NT2/D1 (cell line): Measurements from ENCODE around the gene PPP1CA.
A peak's percentile ranks its signal among the peaks of the same experiment; 100 is the strongest.

ENCODE experiments used
- DNase-seq: peaks from one replicate; pipeline ENCODE4 v3.0.0-alpha.2; 2011; ENCODE audit warnings: low read depth, low spot score
- H3K27me3 ChIP-seq: 2 replicates; pipeline ENCODE4 v1.6.0; 2011; ENCODE audit warnings: mild to moderate bottlenecking; ENCODE audit not compliant: insufficient read length, insufficient read depth
- H3K36me3 ChIP-seq: 2 replicates; pipeline ENCODE4 v1.6.1; 2011; ENCODE audit warnings: mild to moderate bottlenecking, low read length, mixed read lengths; ENCODE audit not compliant: insufficient read depth, insufficient read length
- H3K4me1 ChIP-seq: 2 replicates; pipeline ENCODE4 v1.5.1; 2011; ENCODE audit not compliant: insufficient read depth, insufficient read length
- H3K4me3 ChIP-seq: 2 replicates; pipeline ENCODE4 v1.5.1; 2011; ENCODE audit warnings: low read depth; ENCODE audit not compliant: insufficient read length
- H3K9ac ChIP-seq: 2 replicates; pipeline ENCODE4 v1.6.0; 2011; ENCODE audit warnings: low read depth; ENCODE audit not compliant: insufficient read length
- H3K9me3 ChIP-seq: 2 replicates; pipeline ENCODE4 v1.5.1; 2011; ENCODE audit warnings: mild to moderate bottlenecking, low read length; ENCODE audit not compliant: insufficient read depth
- SUZ12 ChIP-seq: IDR thresholded peaks from 2 replicates; pipeline ENCODE4 v1.6.1; 2011; ENCODE audit not compliant: insufficient read length, insufficient read depth; ENCODE audit errors: extremely low read depth
- YY1 ChIP-seq: IDR thresholded peaks from 2 replicates; pipeline ENCODE4 v1.6.1; 2011; ENCODE audit not compliant: insufficient read length, insufficient read depth
- ZNF274 ChIP-seq: IDR thresholded peaks from 2 replicates; pipeline ENCODE4 v1.6.1; 2011; ENCODE audit warnings: mild to moderate bottlenecking, low read depth, low read length

Gene PPP1CA

DNA sequence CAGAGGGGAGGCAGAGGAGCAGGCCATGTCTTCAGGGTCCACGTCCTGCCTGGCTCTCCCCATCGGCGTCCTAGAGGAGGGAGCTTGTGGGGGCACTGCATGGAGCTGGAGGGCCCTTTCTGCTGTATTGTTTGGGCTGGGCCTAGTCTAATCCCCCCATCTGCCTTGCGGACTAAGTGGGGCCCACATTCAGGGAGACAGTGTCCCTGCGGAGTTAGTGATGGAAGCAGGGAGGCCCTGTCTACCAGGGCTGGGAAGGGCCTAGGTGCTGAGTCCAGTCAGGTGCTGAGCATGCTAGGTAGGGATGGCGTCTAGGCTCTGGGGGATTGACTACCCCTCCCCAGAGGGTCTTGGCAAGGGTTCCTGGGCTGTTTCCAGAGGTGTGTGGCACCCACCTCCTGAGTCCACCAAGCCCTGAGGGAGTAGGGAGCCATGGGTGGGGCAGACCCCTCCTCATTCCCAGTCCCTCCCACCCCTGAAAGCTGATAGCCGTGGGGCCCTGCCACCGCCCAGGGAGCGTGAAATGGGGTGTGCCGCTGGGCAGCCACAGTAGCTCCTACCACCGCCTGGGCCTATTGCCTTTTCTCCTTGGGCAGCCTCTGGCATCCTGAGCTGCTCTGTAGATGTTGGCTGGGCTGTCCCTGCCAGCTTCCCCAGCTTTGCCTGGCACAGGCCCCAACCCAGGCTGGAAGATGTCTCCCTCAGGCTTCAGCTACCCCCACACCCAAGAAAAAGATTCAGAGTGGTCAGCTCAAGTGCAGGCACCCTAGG is 46.5 kb downstream of the PPP1CA start:
- no peak for DNase-seq
- Histone ChIP-seq H3K9me3 (no peaks in the 10 kb centered on the region), H3K4me3 (no peak overlapping the region), H3K36me3 (no peaks in the 10 kb centered on the region), H3K9ac (peak overlapping the region; percentile 68), H3K27me3 (no peaks in the 10 kb centered on the region), H3K4me1 (peaks cover 39% of the 10 kb centered on the region)
- TF ChIP-seq ZNF274 = no peak
- TF ChIP-seq YY1 = no peak
- TF ChIP-seq SUZ12 = no peak

DNA sequence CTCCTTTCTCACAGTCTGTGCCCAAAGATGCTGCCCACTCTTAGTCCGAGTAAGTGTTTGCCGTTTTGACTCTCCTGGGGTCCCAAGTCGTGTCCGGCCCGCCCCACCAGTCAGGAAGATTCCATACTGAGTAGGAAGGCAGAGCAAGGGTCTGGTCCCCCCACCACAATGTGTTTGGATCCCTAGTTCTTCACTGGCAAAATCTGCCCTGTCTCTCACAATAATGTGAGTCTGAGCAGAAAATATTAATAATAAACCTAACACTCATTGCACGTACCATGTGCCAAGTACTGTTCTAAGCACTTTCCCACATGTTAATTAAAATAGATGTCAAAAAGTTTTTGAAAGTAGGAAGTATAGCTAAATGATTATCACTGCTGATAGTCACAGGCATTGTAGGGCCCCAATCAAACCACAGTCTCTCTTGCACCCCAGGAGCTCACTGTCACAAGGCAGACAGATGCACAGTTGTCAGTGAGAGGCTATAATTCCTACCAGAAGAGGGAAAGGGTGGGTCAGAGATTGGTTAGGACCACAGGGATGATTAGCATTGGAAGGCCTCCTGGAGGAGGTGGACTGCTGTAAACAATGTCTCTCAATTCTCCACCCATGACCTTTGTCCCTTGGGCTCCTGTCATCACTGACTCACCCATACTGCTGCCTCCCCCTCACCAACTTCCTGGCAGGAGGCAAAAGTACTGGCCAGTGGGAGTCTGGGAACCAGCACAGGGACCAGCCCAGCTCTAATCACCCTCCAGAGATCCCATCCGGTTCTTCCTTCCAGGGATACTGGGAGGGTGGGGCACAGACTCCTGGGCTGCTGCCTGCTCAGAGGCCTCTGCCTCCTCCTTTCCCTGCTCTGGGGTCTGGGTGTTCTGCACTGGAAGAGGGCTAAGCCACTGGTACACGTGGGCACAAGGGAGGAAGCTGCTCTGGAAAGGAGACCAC is 47.3 kb downstream of the PPP1CA start:
- Histone ChIP-seq H3K9ac (peak overlapping the region; percentile 68), H3K4me3 (peak overlapping the region; percentile 41), H3K27me3 (no peaks in the 10 kb centered on the region), H3K36me3 (no peaks in the 10 kb centered on the region), H3K4me1 (peaks cover 39% of the 10 kb centered on the region), H3K9me3 (no peaks in the 10 kb centered on the region)
- DNase-seq = no peak
- TF ChIP-seq SUZ12 (no peak), YY1 (no peak), ZNF274 (no peak)

DNA sequence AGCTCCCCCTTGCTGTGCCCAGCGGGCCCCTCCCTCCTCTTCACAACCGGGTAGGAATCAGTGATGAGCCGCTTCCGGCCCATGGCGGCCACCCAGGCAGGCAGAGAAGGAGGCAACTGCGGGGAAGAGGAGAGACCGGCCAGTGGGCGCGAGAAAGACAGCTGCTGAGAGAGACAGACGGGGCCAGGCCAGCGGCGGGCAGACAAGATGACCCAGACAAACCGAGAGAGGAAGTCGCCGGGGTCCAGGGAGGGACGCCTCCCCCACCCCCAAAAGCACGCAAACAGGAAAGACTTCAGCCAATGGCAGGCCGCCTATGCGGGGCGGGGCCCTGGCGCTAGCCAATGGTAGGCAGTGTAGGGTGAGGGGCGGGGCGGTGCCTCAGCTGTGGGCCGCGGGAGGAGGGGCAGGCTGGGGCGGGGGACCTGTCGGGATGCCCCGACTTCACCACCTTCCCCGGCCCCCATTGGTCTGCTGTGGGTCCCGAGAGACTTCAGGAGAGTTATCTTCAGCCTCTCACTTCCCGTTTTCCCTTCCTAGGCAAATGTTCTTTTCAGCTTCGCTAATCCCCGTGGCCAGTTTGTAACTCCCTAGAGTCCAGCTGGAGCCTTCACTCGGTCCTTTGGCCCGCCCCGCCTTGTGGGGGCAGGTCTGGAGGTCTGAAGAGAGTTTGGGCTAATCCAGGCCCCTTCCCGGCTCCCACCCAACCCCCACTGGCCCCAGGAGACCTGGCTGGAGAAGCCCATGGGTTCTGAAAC is 48.2 kb downstream of the PPP1CA start, which contains the start of gene POLD4:
Gene POLD4 (minus strand): TSS at position 230 of the 758 bp plus-strand sequence. CDS start 147 bp downstream, at position 83.
- no peaks in the 10 kb centered on the region for H3K9me3 ChIP-seq
- TF ChIP-seq YY1 (no peak), SUZ12 (no peak), ZNF274 (no peak)
- peak; percentile 97 for DNase-seq
- peak within 1 kb of the TSS; percentile 64 for H3K4me3 ChIP-seq
- H3K27me3 ChIP-seq = no peaks in the 10 kb centered on the region
- H3K36me3 ChIP-seq = no peaks in the 10 kb centered on the region
- H3K4me1 ChIP-seq = peaks cover 39% of the 10 kb centered on the region
- H3K9ac ChIP-seq = peak within 1 kb of the TSS; percentile 87

DNA sequence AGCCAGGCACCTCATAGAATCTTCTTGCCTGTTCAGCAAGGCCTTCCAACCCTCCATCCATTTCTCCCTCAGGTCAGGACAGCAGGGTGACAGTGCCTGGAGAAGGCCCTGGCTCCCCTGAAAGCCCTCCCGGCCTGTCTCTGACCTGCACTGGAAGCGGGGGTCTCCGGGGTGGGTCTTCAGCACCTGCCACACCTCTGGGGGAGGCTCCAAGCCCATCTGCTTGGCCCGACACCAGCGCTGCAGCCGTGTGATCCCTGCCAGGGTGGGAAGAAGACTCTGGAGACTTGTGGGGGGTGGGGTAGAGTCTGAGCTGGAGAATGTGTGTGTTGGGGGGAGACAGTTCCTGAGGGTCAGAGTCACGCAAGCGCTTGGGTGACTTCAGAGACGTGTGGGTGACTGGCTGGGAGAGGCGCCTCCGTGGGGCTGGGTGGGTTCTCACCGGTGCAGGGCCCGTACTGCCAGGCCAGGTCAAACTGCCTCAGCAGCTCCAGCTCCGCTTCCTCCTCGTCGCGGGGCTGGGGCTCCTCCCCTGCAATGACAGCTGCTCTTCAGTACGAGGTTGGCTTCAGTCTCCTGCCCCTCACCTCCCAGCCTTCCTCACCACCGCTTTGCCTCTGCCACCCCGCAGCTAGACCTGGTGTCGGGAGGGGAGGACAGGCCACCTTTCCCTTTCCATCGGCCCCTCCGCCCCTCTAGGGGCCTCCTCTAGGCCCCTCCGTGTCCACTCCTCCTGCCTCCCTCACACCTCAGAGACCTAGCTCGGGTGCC is 48.9 kb downstream of the PPP1CA start:
- H3K4me3 ChIP-seq = peak overlapping the region; percentile 64
- TF ChIP-seq ZNF274 = no peak
- TF ChIP-seq SUZ12 = no peak
- TF ChIP-seq YY1 = no peak
- H3K9ac ChIP-seq = peak overlapping the region; percentile 87
- no peak for DNase-seq
- H3K9me3 ChIP-seq = no peaks in the 10 kb centered on the region
- H3K36me3 ChIP-seq = no peaks in the 10 kb centered on the region
- peaks cover 39% of the 10 kb centered on the region for H3K4me1 ChIP-seq
- H3K27me3 ChIP-seq = no peaks in the 10 kb centered on the region

DNA sequence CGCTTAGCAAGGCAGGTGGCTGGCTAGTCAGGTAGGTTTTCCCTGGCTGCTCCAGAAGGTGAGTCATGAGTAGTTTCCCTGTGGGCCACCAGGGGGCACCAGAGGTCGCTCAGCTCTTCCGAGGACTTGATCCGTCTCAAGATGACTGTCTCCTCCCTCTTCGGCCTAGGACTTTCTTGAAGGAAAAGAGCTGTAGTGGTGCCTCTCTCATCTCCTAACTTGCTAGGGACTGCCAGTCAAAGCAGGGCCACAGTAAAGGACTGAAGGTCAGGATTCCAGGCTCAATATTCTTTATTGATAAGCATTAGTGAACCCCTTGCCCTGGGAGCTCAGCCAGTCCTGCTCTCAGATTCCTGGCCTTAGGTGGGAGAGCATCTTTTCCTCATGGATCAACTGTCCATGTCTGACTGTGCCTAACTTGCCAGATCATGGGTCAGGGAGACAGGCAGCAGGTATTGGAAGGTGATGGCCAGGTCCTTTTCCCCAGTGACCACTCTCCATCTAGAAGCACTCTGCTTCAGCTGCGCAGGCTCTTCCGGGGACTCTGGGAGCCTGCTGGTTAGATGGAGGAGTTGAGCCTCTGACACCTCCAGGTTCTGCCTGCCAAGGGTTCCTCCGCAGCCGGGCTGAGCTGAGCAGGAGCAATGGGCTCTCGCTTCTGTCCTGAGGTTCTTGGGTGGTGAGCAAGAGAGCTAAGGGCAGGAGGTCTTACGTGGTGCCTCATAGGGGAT is 50.2 kb downstream of the PPP1CA start:
- Histone ChIP-seq H3K9me3 (no peaks in the 10 kb centered on the region), H3K36me3 (no peaks in the 10 kb centered on the region), H3K4me3 (no peak overlapping the region), H3K27me3 (no peaks in the 10 kb centered on the region), H3K9ac (peak overlapping the region; percentile 12), H3K4me1 (peaks cover 31% of the 10 kb centered on the region)
- TF ChIP-seq YY1 = no peak
- TF ChIP-seq SUZ12 = no peak
- no peak for TF ChIP-seq ZNF274
- peak; percentile 90 for DNase-seq

DNA sequence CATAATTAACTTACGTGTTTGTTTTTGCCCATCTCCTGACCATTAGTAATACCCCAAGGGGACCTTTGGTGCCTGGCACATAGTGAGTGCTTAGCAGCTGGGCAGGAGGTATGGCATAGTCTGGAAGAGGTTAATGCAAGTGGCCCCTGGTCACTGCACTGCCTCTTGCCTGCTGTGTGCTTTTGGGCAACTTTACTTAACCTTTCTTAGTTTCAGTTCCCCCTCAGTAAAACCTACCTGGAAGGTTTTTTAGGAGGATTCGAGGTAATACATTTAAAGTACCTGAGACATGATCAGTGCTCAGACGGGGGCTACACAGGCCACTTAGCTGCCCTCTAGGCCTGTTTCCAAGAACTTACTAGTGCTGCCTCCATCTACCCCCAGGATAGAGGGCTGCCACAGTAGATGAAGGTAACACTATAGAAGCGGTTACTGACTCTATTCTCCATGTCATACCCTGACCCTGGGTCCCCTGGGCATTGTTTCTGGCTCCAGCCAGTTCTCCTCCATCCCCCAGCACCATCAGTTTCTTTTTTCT is 51.7 kb downstream of the PPP1CA start:
- no peak overlapping the region for H3K9ac ChIP-seq
- H3K9me3 ChIP-seq = no peaks in the 10 kb centered on the region
- H3K4me3 ChIP-seq = no peak overlapping the region
- peaks cover 19% of the 10 kb centered on the region for H3K4me1 ChIP-seq
- H3K27me3 ChIP-seq = no peaks in the 10 kb centered on the region
- TF ChIP-seq YY1 = no peak
- no peak for TF ChIP-seq SUZ12
- TF ChIP-seq ZNF274 = no peak
- no peak for DNase-seq
- no peaks in the 10 kb centered on the region for H3K36me3 ChIP-seq
